Stimulated activated CD4-positive, alpha-beta T cell treated with anti-CD3 and anti-CD28 coated beads, TNF-alpha, amount 100 ng/mL, for 1 hour (primary cell): Measurements from ENCODE around the gene GINS2.

ENCODE experiments used
- DNase-seq, 3 donors: peaks; one replicate each; pipeline ENCODE4 v3.0.0-alpha.2; 2020; ENCODE audit warnings: low read depth in 3 of 3, low spot score in 1 of 3

The GINS2 gene

DNA sequence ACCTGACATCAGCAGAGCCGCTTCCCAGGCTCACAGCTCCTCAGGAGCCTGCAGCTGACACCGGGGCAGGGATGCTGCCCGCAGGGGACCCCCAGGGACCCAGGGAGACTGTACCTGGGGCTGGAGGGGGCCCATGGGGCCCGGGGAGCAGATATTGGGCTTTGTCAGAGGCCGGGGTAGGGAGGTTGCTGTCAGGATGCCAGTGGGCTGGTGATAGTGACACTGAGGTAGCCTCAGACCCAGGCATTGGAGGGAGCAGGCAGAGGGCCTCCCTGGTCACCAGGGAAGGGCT lies 60.5 kb downstream of the GINS2 start:
- no peak for DNase-seq

DNA sequence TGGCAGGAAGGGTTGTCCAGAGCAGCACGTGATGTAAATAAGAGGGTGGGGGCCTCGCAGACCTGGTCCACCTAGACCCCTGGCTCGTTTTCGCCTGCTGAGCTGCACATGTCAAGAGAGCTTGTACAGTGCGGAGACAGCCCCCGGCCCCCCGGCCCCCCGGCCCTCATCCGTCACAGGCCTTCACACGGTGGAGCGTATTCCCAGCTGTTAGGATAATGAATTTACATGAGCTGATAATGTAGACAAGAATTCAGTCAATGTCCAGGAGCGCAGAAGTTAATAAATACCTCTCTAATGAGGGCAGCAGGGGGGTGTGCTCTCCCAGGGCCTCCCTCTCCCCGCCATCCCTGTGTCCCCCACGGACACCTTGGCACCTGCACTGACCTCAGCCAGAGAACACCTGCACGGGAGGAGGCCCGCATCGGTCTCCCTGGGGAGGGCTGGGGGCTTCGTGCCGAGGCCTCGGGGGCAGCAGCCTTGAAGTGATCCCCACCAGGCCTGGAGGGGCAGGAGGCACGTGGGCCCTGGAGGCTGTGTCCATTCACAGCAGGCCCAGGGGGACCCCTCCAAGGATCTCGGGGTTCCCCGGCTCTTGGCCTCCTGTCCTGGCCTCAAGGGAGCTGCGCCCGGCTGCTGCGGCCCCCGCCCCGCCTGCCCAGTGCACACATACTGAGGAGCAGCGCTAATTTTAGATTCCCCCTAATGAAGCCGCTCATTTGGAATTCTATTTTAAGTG lies 61.1 kb downstream of the GINS2 start:
- DNase-seq = no peak

DNA sequence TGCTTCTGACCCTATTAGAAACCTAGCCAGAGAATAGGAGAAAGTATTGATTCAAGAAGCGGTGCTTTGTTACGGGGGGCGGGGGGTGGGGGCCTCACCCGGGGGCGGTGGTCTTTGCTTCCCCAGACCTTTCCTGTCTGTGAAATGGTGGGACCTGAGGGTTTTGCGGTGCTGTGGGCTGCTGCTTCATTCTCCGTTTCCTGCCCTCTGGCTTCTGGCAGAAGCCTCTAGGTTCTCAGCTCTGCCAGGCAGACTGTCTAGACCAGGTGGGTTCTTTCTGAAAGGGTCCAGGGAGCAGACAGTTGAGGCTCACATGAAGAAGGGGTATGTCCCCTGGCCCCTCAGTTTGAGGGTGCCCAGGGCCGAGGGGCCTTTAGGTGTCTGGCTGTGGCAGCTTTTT lies 61.7 kb downstream of the GINS2 start:
- DNase-seq = no peak
